ENCODE data around the gene TTC39C.

GRCh38 chr18:24121625-24122024, 107.1 kb downstream of the TTC39C start:
- TF ChIP-seq CTCF (IDR thresholded peaks at IDR 0.05; ENCODE audit: insufficient read depth, low read length) (no peak), REST (IDR thresholded peaks at IDR 0.05; ENCODE audit: insufficient replicate concordance, low read depth) (no peak), POLR2AphosphoS5 (IDR thresholded peaks at IDR 0.05; ENCODE audit: low read depth) (no peak), SPI1 (IDR thresholded peaks at IDR 0.05; ENCODE audit: borderline replicate concordance, low read depth) (no peak), GABPA (IDR thresholded peaks at IDR 0.05; ENCODE audit: low read depth) (no peak)
